ENCODE measurements around the gene CCDC175.

DNA sequence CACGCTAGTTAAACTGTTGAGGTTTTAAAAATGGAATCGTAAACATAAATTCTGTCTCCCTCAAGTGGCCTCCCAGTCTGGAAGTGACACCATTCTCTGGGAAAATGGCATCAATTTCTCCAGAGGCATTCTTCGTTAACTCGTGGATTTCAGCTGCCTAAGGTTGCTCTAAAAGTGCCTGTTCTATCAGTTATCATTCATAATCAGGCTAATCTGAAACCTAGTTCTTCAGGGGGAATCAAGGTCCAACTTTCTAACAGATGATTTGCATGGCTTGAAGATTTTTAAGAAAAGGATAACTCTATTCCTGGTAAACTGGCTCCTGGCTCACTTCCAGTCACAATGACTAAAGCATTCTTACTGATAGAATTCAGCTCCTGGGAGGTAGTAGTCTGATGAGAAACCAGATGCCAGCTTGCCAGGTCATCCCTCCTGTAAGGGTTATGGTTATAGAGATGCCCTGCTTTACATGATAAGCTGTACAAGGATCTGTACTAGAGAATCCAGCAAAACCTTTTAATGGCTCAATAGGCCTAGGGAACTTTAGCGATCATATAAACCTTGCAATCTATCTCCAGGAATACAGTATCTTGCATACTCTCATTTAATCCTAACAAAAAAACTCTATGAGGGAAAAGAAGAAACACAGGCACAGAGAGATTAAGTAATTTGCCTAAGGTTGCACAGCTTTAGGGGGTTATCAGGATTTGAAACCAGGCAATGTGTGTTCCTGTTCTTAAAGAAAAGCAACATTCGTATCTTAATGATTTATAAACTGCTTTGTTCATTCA, 93.9 kb downstream of the CCDC175 start:
- no peak for TF ChIP-seq ZSCAN29 (IDR thresholded peaks at IDR 0.05)
- TF ChIP-seq CUX1 (IDR thresholded peaks at IDR 0.05; ENCODE audit: insufficient replicate concordance, low read depth, low read length): no peak
- TF ChIP-seq, protein P1, sequence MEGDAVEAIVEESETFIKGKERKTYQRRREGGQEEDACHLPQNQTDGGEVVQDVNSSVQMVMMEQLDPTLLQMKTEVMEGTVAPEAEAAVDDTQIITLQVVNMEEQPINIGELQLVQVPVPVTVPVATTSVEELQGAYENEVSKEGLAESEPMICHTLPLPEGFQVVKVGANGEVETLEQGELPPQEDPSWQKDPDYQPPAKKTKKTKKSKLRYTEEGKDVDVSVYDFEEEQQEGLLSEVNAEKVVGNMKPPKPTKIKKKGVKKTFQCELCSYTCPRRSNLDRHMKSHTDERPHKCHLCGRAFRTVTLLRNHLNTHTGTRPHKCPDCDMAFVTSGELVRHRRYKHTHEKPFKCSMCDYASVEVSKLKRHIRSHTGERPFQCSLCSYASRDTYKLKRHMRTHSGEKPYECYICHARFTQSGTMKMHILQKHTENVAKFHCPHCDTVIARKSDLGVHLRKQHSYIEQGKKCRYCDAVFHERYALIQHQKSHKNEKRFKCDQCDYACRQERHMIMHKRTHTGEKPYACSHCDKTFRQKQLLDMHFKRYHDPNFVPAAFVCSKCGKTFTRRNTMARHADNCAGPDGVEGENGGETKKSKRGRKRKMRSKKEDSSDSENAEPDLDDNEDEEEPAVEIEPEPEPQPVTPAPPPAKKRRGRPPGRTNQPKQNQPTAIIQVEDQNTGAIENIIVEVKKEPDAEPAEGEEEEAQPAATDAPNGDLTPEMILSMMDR (IDR thresholded peaks at IDR 0.05 in 2 of 3, conservative IDR thresholded peaks at IDR 0.05 in 1 of 3; ENCODE audit: control insufficient read depth in 2 of 3, extremely low read depth in 1 of 3, insufficient read depth in 1 of 3, low read depth in 3 of 3, low read length in 3 of 3): no peak
- no peak for TF ChIP-seq PKNOX1 (IDR thresholded peaks at IDR 0.05)
- no peak for TF ChIP-seq BHLHE40 (IDR thresholded peaks at IDR 0.05; ENCODE audit: borderline replicate concordance in 1 of 2, low read depth in 2 of 2, low read length in 1 of 2)
- no peak for TF ChIP-seq EZH2 (IDR thresholded peaks at IDR 0.05; ENCODE audit: borderline replicate concordance, control insufficient read depth, low read depth, low read length)
- TF ChIP-seq, protein P2, sequence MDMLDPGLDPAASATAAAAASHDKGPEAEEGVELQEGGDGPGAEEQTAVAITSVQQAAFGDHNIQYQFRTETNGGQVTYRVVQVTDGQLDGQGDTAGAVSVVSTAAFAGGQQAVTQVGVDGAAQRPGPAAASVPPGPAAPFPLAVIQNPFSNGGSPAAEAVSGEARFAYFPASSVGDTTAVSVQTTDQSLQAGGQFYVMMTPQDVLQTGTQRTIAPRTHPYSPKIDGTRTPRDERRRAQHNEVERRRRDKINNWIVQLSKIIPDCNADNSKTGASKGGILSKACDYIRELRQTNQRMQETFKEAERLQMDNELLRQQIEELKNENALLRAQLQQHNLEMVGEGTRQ (IDR thresholded peaks at IDR 0.05; ENCODE audit: borderline replicate concordance, low read depth, low read length): no peak
- TF ChIP-seq ZNF384 (IDR thresholded peaks at IDR 0.05; ENCODE audit: borderline replicate concordance, low read depth, low read length): no peak
- TF ChIP-seq RBBP5 (conservative IDR thresholded peaks at IDR 0.05): no peak
- TF ChIP-seq POLR2A (IDR thresholded peaks at IDR 0.05; ENCODE audit: low read depth, low read length): no peak
- TF ChIP-seq SUZ12 (IDR thresholded peaks at IDR 0.05; ENCODE audit: unreplicated experiment): no peak
- no peak for TF ChIP-seq PAX5 (IDR thresholded peaks at IDR 0.05; ENCODE audit: borderline replicate concordance, low read depth, low read length)
- TF ChIP-seq MXI1 (IDR thresholded peaks at IDR 0.05; ENCODE audit: low read depth, low read length): no peak

All from GM12878 (cell line).